OCI-LY1 (cell line): ENCODE measurements around the gene TOMM6.

Experiments
- H2AFZ ChIP-seq: fragments of 200-600 bp; sonication (generic), shearing (Covaris generic); 2 replicates; pipeline ENCODE4 v1.6.0; 2014; ENCODE audit warnings: antibody characterized with exemption, mild to moderate bottlenecking, low read length
- H3F3A ChIP-seq: fragments of 200-600 bp; sonication (generic), shearing (Covaris generic); 2 replicates; pipeline ENCODE4 v1.6.0; 2014; ENCODE audit warnings: mild to moderate bottlenecking, antibody characterized with exemption, low read length, moderate library complexity; ENCODE audit not compliant: insufficient read depth
- H3K27ac ChIP-seq: fragments of 200-600 bp; sonication (generic); 2 replicates; pipeline ENCODE4 v1.5.1; 2014; ENCODE audit warnings: low read length, mixed run types, mild to moderate bottlenecking, low read depth; ENCODE audit not compliant: poor library complexity, severe bottlenecking
- H3K27me3 ChIP-seq: fragments of 200-600 bp; sonication (generic); 2 replicates; pipeline ENCODE4 v1.6.0; 2014; ENCODE audit warnings: antibody characterized with exemption, mild to moderate bottlenecking, low read length, moderate library complexity; ENCODE audit not compliant: insufficient read depth
- H3K36me3 ChIP-seq: fragments of 200-600 bp; sonication (generic); 2 replicates; pipeline ENCODE4 v1.6.1; 2014; ENCODE audit warnings: mild to moderate bottlenecking, antibody characterized with exemption, low read length, moderate library complexity, mixed read lengths; ENCODE audit not compliant: insufficient read depth
- H3K4me1 ChIP-seq: fragments of 200-600 bp; sonication (generic); 2 replicates; pipeline ENCODE4 v1.5.1; 2014; ENCODE audit warnings: mild to moderate bottlenecking, low read length, moderate library complexity; ENCODE audit not compliant: insufficient read depth, severe bottlenecking
- H3K4me2 ChIP-seq: fragments of 200-600 bp; sonication (generic), shearing (Covaris generic); 2 replicates; pipeline ENCODE4 v1.6.1; 2014; ENCODE audit warnings: low read length
- H3K4me3 ChIP-seq: fragments of 200-600 bp; sonication (generic); 2 replicates; pipeline ENCODE4 v1.5.1; 2014; ENCODE audit warnings: low read length, low read depth, mild to moderate bottlenecking, mixed read lengths; ENCODE audit not compliant: poor library complexity, severe bottlenecking
- H3K79me2 ChIP-seq: fragments of 200-600 bp; shearing (Covaris generic); 2 replicates; pipeline ENCODE4 v1.6.1; 2016; ENCODE audit warnings: mixed run types, low read length, mixed read lengths; ENCODE audit not compliant: insufficient read depth
- H3K9ac ChIP-seq: fragments of 200-600 bp; sonication (generic), shearing (Covaris generic); 2 replicates; pipeline ENCODE4 v1.6.1; 2014; ENCODE audit warnings: mild to moderate bottlenecking, low read length, mixed read lengths
- H3K9me2 ChIP-seq: fragments of 200-600 bp; sonication (generic), shearing (Covaris generic); 2 replicates; pipeline ENCODE4 v1.6.1; 2014; ENCODE audit warnings: low read depth, mild to moderate bottlenecking, low read length, mixed read lengths
- H3K9me3 ChIP-seq: fragments of 200-600 bp; shearing (Covaris generic); 2 replicates; pipeline ENCODE4 v1.6.1; 2014; ENCODE audit warnings: low read length, mixed read lengths
- H4K20me1 ChIP-seq: fragments of 200-600 bp; sonication (generic), shearing (Covaris generic); 2 replicates; pipeline ENCODE4 v1.6.0; 2016; ENCODE audit warnings: mild to moderate bottlenecking, low read length; ENCODE audit not compliant: insufficient read depth
- EZH2 ChIP-seq: fragments of 200-600 bp; sonication (generic), shearing (Covaris generic); IDR thresholded peaks from 2 replicates; pipeline ENCODE4 v1.8.0; 2017; ENCODE audit warnings: borderline replicate concordance, mixed run types, mild to moderate bottlenecking, antibody characterized with exemption, low read length, moderate library complexity, mixed read lengths
- TF ChIP-seq, protein P1 (sequence below): fragments of 200-600 bp; sonication (generic), shearing (Covaris generic); IDR thresholded peaks from 2 replicates; pipeline ENCODE4 v1.5.1; 2017; ENCODE audit warnings: mild to moderate bottlenecking, antibody characterized with exemption, low read length, moderate library complexity, mixed read lengths

TOMM6 gene

DNA sequence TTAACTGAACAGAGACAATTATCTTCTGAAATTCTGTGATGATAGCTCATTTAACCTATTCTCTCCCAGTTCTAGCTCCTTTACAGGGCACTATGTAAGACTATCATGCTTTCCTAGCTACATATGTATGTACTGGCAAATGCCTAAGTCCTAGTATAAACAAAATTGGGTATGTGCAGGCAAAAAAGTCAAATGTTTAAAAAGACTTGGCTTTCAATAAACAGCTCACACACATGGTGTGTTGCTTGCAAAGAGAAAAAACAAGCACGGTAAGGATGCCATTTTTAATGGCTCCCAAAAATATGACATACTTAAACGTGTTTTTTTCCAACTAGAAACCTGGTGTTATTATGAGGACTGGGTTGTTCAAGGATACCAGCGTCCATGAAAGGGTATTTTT, 44.8 kb downstream of the TOMM6 start:
- Histone ChIP-seq H2AFZ (no peak overlapping the region), H3K4me3 (no peak overlapping the region), H3K27ac (no peak overlapping the region), H3K79me2 (no peaks in the 10 kb centered on the region), H3K9me2 (no peaks in the 10 kb centered on the region), H4K20me1 (no peaks in the 10 kb centered on the region), H3K9ac (no peak overlapping the region), H3K9me3 (no peaks in the 10 kb centered on the region), H3K4me1 (peaks cover 7% of the 10 kb centered on the region), H3K36me3 (peaks cover 7% of the 10 kb centered on the region; the same call in 1 of the 2 replicates), H3F3A (no peaks in the 10 kb centered on the region), H3K27me3 (no peaks in the 10 kb centered on the region), H3K4me2 (no peak overlapping the region)
- TF ChIP-seq, protein P1, sequence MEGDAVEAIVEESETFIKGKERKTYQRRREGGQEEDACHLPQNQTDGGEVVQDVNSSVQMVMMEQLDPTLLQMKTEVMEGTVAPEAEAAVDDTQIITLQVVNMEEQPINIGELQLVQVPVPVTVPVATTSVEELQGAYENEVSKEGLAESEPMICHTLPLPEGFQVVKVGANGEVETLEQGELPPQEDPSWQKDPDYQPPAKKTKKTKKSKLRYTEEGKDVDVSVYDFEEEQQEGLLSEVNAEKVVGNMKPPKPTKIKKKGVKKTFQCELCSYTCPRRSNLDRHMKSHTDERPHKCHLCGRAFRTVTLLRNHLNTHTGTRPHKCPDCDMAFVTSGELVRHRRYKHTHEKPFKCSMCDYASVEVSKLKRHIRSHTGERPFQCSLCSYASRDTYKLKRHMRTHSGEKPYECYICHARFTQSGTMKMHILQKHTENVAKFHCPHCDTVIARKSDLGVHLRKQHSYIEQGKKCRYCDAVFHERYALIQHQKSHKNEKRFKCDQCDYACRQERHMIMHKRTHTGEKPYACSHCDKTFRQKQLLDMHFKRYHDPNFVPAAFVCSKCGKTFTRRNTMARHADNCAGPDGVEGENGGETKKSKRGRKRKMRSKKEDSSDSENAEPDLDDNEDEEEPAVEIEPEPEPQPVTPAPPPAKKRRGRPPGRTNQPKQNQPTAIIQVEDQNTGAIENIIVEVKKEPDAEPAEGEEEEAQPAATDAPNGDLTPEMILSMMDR: no peak
- TF ChIP-seq EZH2: no peak

GRCh38 chr6:41836022-41836659, 48.6 kb downstream of the TOMM6 start:
- no peak overlapping the region for H3K4me3 ChIP-seq
- H3K9me3 ChIP-seq: no peaks in the 10 kb centered on the region
- no peaks in the 10 kb centered on the region for H3K27me3 ChIP-seq
- H3K9ac ChIP-seq: no peak overlapping the region
- no peaks in the 10 kb centered on the region for H3K9me2 ChIP-seq
- H3K27ac ChIP-seq: no peak overlapping the region
- TF ChIP-seq, protein P1: no peak
- TF ChIP-seq EZH2: no peak
- H3K4me2 ChIP-seq: no peak overlapping the region
- H3F3A ChIP-seq: no peaks in the 10 kb centered on the region
- H3K36me3 ChIP-seq: peaks cover 15% of the 10 kb centered on the region
- no peaks in the 10 kb centered on the region for H4K20me1 ChIP-seq
- H2AFZ ChIP-seq: no peak overlapping the region
- 0 out of 2 replicates have a peak, but pooled peaks cover 6% of the 10 kb centered on the region for H3K79me2 ChIP-seq
- H3K4me1 ChIP-seq: peaks cover 7% of the 10 kb centered on the region

GRCh38 chr6:41836660-41837052, 49.2 kb downstream of the TOMM6 start:
- H3K9ac ChIP-seq: no peak overlapping the region

More at GRCh38 chr6:41836660-41837052, 49.2 kb downstream of the TOMM6 start:
- H3K36me3 ChIP-seq: peaks cover 17% of the 10 kb centered on the region
- no peak overlapping the region for H2AFZ ChIP-seq
- H4K20me1 ChIP-seq: no peaks in the 10 kb centered on the region
- H3K9me3 ChIP-seq: no peaks in the 10 kb centered on the region
- no peak for TF ChIP-seq EZH2
- TF ChIP-seq, protein P1: no peak
- no peaks in the 10 kb centered on the region for H3K27me3 ChIP-seq
- H3K79me2 ChIP-seq: 0 out of 2 replicates have a peak, but pooled peaks cover 6% of the 10 kb centered on the region
- H3K4me2 ChIP-seq: no peak overlapping the region
- H3K27ac ChIP-seq: no peak overlapping the region
- H3K4me1 ChIP-seq: peaks cover 7% of the 10 kb centered on the region
- H3K9me2 ChIP-seq: no peaks in the 10 kb centered on the region
- no peaks in the 10 kb centered on the region for H3F3A ChIP-seq
- no peak overlapping the region for H3K4me3 ChIP-seq
